NCI-H2029 (cell line): ENCODE measurements around the gene SEC24C.
"Not testable (repeated sequence)": the region's sequence is repeated elsewhere in the genome, so short reads cannot be mapped to it uniquely, and the experiment has no call there.

ENCODE experiments used
- DNase-seq: peaks from one replicate; lab custom pipeline; 2025; lab: John Stamatoyannopoulos, UW

Gene SEC24C

GRCh38 chr10:73791871-73792400 is 47.8 kb downstream of the SEC24C start:
- DNase-seq: no peak

DNA sequence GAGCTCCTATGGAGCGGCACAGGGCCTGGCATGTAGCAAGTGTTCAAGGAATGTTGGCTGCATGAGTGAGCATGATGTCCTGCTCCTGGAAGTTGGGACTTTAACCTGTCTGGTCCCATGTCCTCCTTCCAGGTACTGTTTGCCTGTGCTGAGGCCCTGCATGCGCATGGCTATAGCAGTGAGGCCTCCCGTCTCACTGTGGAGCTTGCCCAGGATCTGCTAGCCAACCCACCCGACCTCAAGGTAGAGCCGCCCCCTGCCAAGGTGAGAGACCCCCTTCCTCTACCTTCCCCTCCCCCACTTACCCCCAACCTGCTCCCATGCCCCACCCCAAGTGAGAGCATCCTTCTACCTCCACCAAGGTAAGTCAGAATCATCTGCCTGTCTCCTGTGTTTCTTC is 49.3 kb downstream of the SEC24C start:
- DNase-seq: no peak

GRCh38 chr10:73795491-73795890 is 51.3 kb downstream of the SEC24C start:
- not testable (repeated sequence) for DNase-seq

GRCh38 chr10:73796035-73796434 is 51.9 kb downstream of the SEC24C start:
- DNase-seq: not testable (repeated sequence)

DNA sequence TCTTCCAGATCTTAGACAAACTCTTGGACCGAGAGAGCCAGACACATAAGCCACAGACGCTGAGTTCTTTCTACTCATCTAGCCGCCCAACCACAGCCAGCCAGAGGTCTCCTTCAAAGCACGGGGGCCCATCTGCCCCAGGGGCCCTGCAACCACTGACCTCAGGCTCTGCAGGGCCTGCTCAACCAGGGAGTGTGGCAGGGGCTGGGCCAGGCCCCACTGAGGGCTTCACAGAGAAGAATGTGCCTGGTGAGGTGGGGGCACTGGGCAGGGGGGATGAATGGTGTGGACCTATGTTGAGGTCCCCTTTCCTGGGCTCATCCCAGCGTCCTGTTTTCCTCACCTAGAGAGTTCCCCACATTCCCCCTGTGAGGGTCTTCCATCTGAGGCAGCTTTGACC is 52.6 kb downstream of the SEC24C start:
- no peak for DNase-seq

DNA sequence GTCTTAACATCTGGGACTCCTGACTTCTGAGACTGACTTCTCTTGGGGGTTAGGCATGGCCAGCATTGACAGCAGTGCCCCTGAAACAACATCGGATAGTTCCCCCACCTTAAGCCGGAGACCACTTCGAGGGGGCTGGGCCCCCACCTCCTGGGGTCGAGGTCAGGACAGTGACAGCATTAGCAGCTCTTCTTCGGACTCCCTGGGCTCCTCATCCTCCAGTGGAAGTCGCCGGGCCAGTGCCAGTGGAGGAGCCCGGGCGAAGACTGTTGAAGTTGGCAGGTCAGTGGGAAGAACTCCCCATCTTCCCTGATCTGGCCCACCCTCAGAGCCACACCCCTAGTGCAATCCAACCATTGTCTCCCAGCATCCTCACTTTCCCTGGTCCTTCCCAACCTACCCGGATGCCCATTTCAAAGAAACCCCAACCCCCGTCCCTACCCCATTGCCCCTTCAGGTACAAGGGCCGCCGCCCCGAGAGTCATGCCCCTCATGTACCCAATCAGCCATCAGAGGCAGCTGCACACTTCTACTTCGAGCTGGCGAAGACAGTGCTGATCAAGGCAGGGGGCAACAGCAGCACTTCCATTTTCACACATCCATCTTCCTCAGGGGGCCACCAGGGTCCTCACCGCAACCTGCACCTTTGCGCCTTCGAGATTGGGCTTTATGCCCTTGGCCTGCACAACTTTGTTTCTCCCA is 53.3 kb downstream of the SEC24C start:
- no peak for DNase-seq

DNA sequence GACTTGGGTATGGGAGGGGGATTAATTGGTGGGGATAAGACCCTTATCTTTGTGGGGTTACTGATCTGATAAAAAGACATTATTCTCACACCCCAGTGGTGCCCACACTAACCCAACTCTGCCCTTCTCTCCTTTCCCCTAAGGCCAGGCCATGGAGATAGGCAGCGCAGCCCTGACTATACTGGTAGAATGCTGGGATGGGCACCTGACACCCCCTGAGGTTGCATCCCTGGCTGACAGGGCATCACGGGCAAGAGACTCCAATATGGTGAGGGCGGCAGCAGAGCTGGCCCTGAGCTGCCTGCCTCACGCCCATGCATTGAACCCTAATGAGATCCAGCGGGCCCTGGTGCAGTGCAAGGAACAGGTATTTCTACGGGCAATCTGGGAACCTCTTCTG is 53.9 kb downstream of the SEC24C start:
- no peak for DNase-seq

- DNase-seq: no peak
These were observed 54.9 kb downstream of the SEC24C start for GRCh38 chr10:73798927-73799560.

DNA sequence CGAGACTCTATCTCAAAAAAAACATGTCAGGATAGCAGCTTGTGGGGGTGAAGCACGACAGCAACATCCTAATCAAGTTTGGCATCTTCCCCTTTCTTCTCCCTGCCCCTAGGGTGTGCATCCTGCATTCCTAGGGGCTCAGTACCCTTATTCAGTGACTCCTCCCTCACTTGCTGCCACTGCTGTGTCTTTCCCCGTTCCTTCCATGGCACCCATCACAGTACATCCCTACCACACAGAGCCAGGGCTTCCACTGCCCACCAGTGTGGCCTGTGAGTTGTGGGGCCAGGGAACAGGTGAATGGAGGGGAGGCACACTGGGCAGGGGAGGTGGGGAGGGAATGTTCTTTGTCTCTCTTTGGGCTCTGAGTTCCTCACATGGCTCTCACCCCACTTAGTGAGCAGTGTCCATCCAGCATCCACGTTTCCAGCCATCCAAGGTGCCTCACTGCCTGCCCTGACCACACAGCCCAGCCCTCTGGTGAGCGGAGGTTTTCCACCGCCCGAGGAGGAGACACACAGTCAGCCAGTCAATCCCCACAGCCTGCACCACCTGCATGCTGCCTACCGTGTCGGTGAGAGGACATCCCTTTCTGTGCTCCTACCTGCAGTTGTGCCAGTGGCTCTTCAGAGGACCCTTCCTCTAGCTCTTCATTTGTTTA is 55.9 kb downstream of the SEC24C start:
- no peak for DNase-seq

- no peak for DNase-seq
These were observed 56.5 kb downstream of the SEC24C start for GRCh38 chr10:73800560-73801252.

DNA sequence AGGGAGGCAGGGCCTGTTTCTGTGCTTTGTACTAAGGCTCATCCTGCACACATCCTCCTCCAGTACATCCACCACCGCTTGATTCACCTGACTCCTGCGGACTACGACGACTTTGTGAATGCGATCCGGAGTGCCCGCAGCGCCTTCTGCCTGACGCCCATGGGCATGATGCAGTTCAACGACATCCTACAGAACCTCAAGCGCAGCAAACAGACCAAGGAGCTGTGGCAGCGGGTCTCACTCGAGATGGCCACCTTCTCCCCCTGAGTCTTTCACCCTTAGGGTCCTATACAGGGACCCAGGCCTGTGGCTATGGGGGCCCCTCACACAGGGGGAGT is 57.0 kb downstream of the SEC24C start:
- DNase-seq: no peak

GRCh38 chr10:73802276-73802991 is 58.3 kb downstream of the SEC24C start:
- DNase-seq: no peak

DNA sequence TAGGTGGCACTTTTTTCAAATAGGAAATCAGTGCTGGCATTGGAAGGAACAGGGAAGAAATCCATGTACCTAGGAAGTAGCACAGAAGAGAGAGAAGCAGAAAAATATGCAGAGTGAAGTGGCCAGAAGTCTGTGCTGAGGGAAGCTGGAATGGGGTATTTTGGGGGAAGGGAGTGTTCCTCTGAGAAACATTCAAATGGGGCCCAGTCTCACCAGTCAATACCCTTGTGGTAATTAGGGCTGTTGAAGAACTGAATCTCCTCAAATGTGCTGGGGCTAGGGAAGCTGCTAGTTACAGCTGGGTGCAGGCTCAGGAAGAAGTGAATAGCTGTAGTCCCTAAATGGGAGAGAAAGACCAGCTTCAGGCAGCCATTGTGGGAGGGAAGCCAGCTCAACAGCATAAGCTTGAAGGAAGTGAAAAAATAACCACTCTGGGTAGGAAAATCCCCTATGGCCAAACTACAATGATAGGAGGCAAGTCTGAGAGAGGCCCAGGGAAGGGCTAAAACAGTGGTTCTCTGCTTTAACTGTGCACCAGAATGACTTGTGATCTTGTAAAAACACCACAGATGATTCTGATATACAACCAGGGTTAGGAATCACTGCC is 59.6 kb downstream of the SEC24C start:
- no peak for DNase-seq

DNA sequence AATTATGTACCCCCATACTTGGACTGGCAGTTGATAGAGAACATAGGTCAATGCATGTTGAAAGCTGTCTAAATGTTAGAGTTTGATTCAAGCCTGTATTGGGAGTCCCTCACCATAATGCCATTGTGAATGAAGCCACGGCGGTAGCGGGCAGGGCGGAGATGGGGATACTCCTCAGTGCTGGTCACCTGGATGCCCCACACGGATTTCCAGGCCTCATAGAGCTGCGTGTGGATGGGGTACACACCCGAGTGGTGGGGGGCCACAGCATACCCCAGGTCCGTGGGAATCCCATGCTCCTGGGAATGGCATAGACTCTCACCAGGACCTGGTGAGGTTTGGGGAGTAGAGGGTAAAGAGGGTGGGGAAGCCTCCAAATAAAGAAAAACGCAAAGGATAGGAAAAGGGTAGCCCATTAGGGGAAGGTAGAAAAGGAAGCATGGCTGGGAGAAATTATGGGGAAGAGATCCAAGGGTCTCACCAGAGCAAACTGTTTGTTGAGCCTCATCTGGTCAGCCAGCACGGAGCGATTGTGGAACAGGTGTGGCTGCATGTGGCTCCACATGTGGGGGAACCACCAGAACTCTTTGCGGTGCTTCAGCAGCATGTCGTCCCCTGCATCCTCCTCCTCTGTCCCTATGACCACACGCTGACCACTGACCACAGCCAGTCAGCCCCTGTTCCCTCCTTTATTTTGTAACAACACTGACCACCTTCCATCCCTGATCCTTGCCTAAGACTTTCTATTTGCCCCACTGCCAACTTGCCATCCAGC is 62.2 kb downstream of the SEC24C start:
- no peak for DNase-seq

GRCh38 chr10:73807471-73807870 is 63.3 kb downstream of the SEC24C start:
- no peak for DNase-seq

GRCh38 chr10:73808021-73808815 is 64.0 kb downstream of the SEC24C start:
- DNase-seq: no peak

DNA sequence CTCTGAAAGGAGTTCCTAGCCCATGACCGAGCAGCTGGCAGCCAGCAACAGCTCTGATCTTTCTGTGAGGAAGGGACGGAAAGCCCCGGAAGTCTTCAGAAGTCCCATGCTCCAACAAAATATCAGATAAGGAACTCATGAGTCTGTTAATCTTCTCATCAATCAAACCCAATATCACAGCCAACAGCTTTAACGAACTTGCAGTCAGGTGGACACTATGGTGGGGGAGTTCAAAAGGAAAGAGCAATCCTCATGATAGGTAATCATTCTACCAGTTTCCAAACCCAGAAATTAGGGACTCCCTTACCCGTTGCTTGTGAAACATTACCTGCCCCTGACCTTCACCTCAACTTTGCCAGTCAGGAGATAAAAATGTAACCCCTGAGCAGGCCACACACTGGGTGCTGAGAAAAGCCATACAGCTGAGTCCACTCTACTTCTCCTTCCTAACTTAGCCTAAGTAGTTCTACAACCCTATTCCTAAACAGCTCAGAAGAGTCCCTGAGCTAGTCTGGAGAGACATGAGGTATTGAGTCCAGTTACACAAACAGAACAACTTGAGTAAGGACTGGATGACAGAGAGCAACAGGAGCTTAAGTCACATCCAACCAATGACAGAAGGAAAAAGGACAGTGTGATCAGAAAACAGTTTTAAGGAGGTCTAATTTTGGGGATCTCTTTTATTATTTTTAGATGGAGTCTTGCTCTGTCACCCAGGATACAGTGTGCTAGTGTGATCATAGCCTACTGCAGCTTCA is 65.1 kb downstream of the SEC24C start:
- DNase-seq: no peak

DNA sequence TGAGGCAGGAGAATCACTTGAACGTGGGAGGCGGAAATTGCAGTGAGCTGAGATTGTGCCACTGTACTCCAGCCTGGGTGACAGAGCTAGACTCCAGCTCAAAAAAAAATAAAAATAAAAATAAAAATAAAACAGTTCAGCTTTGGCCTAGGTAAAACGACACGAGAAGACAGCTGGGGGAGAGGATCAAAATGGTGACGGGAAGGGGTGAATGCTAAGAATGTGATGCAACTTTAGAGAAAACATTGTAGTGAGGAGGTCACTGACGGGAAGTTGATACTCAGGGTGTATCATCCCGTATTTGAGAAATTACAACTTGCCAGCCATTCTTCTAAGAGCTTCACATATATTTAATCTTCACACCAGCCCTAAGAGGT is 66.2 kb downstream of the SEC24C start:
- DNase-seq: no peak
